ENCODE results near the gene XDH.

GRCh38 chr2:31426096-31426495 is 11.6 kb upstream of the XDH start:
- TF ChIP-seq CTCF (conservative IDR thresholded peaks at IDR 0.05 in 1 of 2, IDR thresholded peaks at IDR 0.05 in 1 of 2; ENCODE audit: low read depth in 1 of 2, low read length in 2 of 2) (no peak), EZH2 (IDR thresholded peaks at IDR 0.05; ENCODE audit: low read length, missing control alignments) (no peak)
